ENCODE measurements around the gene GOLT1B. TPM values are rescaled to one million over a fixed set of nuclear protein-coding genes. Genes with fewer than 3 reads are reported as not detected.

Gene GOLT1B
- polyA plus RNA-seq, 1 of the 3 experiments (the other 2 are of a cell fraction): 7.9 TPM

- no peak for TF ChIP-seq IRF3 (IDR thresholded peaks at IDR 0.05; ENCODE audit: low read depth, low read length)
- TF ChIP-seq TAF1 (IDR thresholded peaks at IDR 0.05; ENCODE audit: borderline replicate concordance, low read depth, low read length): no peak
- no peak for TF ChIP-seq EZH2phosphoT487 (IDR thresholded peaks at IDR 0.05; ENCODE audit: borderline replicate concordance, low read depth)
- TF ChIP-seq REST (IDR thresholded peaks at IDR 0.05; ENCODE audit: low read depth, low read length): no peak
- no peak for TF ChIP-seq YY1 (IDR thresholded peaks at IDR 0.05; ENCODE audit: low read depth)
- no peak for TF ChIP-seq RCOR1 (IDR thresholded peaks at IDR 0.05; ENCODE audit: low read length)
Observed at GRCh38 chr12:21509768-21510167, 8.2 kb downstream of the GOLT1B start (continued).

- Histone ChIP-seq H3K79me2 (ENCODE audit: insufficient read depth) (no peaks in the 10 kb centered on the region), H3F3A (replicated peaks; ENCODE audit: insufficient read depth) (peaks cover 9% of the 10 kb centered on the region), H2AFZ (ENCODE audit: low read depth) (no peak overlapping the region), H3K4me3 (ENCODE audit: low read depth in 2 of 2, low read length in 1 of 2) (no peak overlapping the region), H3K27ac (ENCODE audit: low read depth in 2 of 2, low read length in 1 of 2) (no peak overlapping the region), H3K9ac (no peak overlapping the region), H3K9me2 (no peaks in the 10 kb centered on the region), H3K4me1 (ENCODE audit: control insufficient read depth in 1 of 2, insufficient read depth in 2 of 2, low read depth in 1 of 2, low read length in 1 of 2) (no peaks in the 10 kb centered on the region), H3K9me3 (no peaks in the 10 kb centered on the region), H3K36me3 (replicated peaks in 1 of 2; ENCODE audit: control insufficient read depth in 1 of 2, insufficient read depth in 2 of 2, low read length in 1 of 2) (peaks cover 54 to 72% of the 10 kb centered on the region in 2 experiments), H3K27me3 (ENCODE audit: insufficient read depth) (no peaks in the 10 kb centered on the region), H4K20me1 (ENCODE audit: insufficient read depth) (no peaks in the 10 kb centered on the region), H3K4me2 (no peak overlapping the region)
- 92% methylated on average over 2 of the region's 2 CpGs for WGBS (ENCODE audit: low lambda C conversion rate)
- no peak for TF ChIP-seq MAX (IDR thresholded peaks at IDR 0.05; ENCODE audit: low read depth)
- no peak for TF ChIP-seq TEAD4 (IDR thresholded peaks at IDR 0.05; ENCODE audit: borderline replicate concordance, insufficient read depth)
- TF ChIP-seq USF1 (IDR thresholded peaks at IDR 0.05; ENCODE audit: borderline replicate concordance, low read depth): no peak
- no peak for TF ChIP-seq REST (IDR thresholded peaks at IDR 0.05; ENCODE audit: low read depth, low read length)
- TF ChIP-seq RCOR1 (IDR thresholded peaks at IDR 0.05; ENCODE audit: low read length): no peak
- ChIA-PET CTCF (interaction anchor here (0.9 kb wide), 1 partner anchor 11 kb away, joined by 4 read pairs; no protein-coding TSS in a partner anchor), POLR2A (no interaction called here)
- DNase-seq: no peak
Observed at GRCh38 chr12:21516281-21516680, 14.7 kb downstream of the GOLT1B start.
